NCI-H2196 treated with DMSO at 0.1 percent for 48 hours (cell line): ENCODE data around the gene UROC1.

Experiments used
- DNase-seq: peaks from one replicate; lab custom pipeline; 2025; ENCODE audit not compliant: unreplicated experiment; lab: John Stamatoyannopoulos, UW

UROC1 gene

GRCh38 chr3:126464997-126465396 lies 52.6 kb downstream of the UROC1 start:
- no peak for DNase-seq

GRCh38 chr3:126464494-126464893 lies 53.1 kb downstream of the UROC1 start:
- DNase-seq, result no peak

- no peak for DNase-seq
Measured at GRCh38 chr3:126464093-126464492, 53.5 kb downstream of the UROC1 start.

GRCh38 chr3:126463521-126463920 lies 54.1 kb downstream of the UROC1 start:
- DNase-seq, result no peak

- DNase-seq, result no peak
Measured at GRCh38 chr3:126461450-126462070, 56.0 kb downstream of the UROC1 start.

GRCh38 chr3:126460381-126460780 lies 57.2 kb downstream of the UROC1 start:
- DNase-seq, result no peak

- no peak for DNase-seq
Measured at GRCh38 chr3:126459763-126460127, 57.8 kb downstream of the UROC1 start.

- DNase-seq, result no peak
Measured at GRCh38 chr3:126459111-126459762, 58.3 kb downstream of the UROC1 start.

- no peak for DNase-seq
Measured at GRCh38 chr3:126456766-126457388, 60.7 kb downstream of the UROC1 start.

- no peak for DNase-seq
Measured at GRCh38 chr3:126456211-126456610, 61.4 kb downstream of the UROC1 start.

- no peak for DNase-seq
Measured at GRCh38 chr3:126454437-126455198, 63.0 kb downstream of the UROC1 start.

- DNase-seq, result no peak
Measured at GRCh38 chr3:126454025-126454424, 63.5 kb downstream of the UROC1 start.

GRCh38 chr3:126452213-126452612 lies 65.4 kb downstream of the UROC1 start:
- DNase-seq, result no peak

- DNase-seq, result no peak
Measured at GRCh38 chr3:126451511-126451910, 66.1 kb downstream of the UROC1 start.

GRCh38 chr3:126450744-126451143 lies 66.8 kb downstream of the UROC1 start:
- DNase-seq, result no peak

GRCh38 chr3:126450219-126450618 lies 67.4 kb downstream of the UROC1 start:
- DNase-seq, result no peak

- no peak for DNase-seq
Measured at GRCh38 chr3:126449621-126450051, 67.9 kb downstream of the UROC1 start.

GRCh38 chr3:126448893-126449180 lies 68.7 kb downstream of the UROC1 start:
- no peak for DNase-seq

GRCh38 chr3:126448136-126448892 lies 69.3 kb downstream of the UROC1 start:
- no peak for DNase-seq

- no peak for DNase-seq
Measured at GRCh38 chr3:126447456-126448106, 70.0 kb downstream of the UROC1 start.

GRCh38 chr3:126446791-126447190 lies 70.8 kb downstream of the UROC1 start:
- DNase-seq, result no peak
